ENCODE measurements around the gene MARCHF5.
"Not testable (repeated sequence)": the region's sequence is repeated elsewhere in the genome, so short reads cannot be mapped to it uniquely, and the experiment has no call there.

MARCHF5 gene

GRCh38 chr10:92304061-92304460, 13.1 kb downstream of the MARCHF5 start:
- in situ Hi-C loops (cut with MboI; ENCODE audit: low sequenced_read_pairs), result no loop called here

DNA sequence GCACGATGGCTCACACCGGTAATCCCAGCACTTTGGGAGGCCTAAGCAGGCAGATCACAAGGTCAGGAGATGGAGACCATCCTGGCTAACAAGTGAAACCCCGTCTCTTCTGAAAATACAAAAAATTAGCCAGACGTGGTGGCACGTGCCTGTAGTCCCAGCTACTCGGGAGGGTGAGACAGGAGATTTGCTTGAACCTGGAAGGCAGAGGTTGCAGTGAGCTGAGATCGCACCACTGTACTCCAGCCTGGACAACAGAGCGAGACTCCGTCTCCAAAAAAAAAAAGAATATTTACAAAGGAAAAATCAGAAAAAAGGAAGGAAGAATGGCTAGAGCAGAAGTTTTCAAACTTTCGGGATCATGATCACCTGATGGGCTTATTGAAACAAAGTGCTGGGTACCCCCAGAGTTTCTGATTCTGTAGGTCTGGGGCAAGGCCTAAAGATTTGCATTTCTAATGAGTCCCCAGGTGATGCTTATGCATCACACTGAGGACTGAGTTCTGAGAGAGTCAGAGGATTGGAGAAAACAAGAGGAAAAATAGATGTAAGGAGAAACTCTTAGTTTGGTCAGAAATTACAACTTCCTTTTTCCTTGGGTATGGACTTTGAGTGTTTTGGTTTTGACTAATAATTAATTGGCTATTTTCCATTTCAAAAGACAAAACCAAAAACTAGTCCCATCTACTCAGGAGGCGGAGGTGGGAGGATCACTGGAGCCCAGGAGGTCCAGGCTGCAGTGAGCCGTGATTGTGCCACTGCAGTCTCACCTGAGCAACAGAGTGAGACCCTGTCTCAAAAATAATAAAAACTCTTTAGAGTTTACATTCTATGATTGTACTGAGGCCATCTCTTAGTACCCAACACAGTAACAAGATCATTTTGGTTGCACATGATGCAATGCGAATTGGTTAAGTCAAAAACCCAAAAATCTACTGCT, 14.4 kb downstream of the MARCHF5 start:
- in situ Hi-C loops (cut with MboI; ENCODE audit: low sequenced_read_pairs), result no loop called here

GRCh38 chr10:92309272-92309671, 18.3 kb downstream of the MARCHF5 start:
- in situ Hi-C loops (cut with MboI; ENCODE audit: low sequenced_read_pairs), result no loop called here

DNA sequence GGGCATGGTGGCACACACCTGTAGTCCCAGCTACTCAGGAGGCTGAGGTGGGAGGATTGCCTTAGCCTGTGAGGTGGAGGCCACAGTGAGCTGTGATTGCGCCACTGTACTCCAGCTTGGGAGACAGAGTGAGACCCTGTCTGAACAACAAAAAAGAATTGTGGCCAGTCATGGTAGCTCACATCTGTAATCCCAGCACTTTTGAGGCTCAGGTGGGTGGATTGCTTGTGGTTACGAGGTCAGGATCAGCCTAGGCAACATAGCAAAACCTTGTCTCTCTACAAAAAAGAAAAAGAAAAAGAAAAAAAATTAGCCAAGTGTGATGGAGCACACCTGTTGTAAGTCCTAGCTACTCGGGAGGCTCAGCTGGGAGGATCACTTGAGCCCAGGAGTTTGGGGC, 22.8 kb downstream of the MARCHF5 start:
- in situ Hi-C loops (cut with MboI; ENCODE audit: low sequenced_read_pairs), result no loop called here

- in situ Hi-C loops (cut with MboI; ENCODE audit: low sequenced_read_pairs), result no loop called here
Measured at GRCh38 chr10:92316610-92317009, 25.6 kb downstream of the MARCHF5 start.

- in situ Hi-C loops (cut with MboI; ENCODE audit: low sequenced_read_pairs), result no loop called here
Measured at GRCh38 chr10:92323079-92323478, 32.1 kb downstream of the MARCHF5 start.

DNA sequence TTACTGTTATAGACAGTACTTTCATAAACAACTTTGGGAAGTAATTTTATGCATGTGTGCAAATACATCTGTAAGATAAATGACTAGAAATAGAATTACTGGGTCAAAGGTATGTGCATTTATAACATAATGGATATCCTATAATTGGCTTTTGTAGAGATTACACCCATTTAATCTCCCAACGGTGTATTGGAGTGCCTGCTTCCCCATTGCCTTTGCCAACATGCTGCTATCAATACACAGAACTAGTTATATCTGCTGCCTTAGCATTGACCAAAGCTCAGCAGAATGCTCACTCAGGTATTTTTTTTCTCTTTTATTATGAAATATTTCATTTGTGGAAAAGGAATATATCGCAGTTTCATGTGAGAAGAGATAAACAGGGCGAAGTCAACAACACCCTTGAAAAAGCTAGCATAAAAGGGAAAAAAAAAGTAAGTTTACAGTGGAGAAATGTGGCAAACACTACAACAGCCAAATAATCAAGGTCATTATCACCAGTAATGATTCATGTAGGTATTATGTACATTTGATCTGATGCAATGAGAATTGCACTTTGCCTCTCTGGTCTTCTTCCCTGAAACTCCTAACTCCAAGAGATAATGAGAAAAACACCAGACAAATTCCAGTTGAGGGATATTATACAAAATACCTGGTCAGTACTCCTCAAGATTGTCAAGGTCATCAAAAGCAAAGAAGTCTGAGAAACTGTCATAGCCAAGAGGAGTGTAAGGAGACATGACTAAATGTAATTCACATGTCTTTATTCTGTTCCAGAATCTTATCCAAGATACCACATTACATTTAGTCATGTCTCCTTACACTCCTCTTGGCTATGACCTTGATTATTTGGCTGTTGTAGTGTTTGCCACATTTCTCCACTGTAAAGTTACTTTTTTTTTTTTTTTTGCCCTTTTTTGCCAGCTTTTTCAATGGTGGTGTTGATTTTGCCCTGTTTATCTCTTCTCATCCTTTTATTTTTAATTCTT, 36.8 kb downstream of the MARCHF5 start:
- in situ Hi-C loops (cut with MboI; ENCODE audit: low sequenced_read_pairs), result no loop called here

- in situ Hi-C loops (cut with MboI; ENCODE audit: low sequenced_read_pairs), result no loop called here
Measured at GRCh38 chr10:92328993-92329392, 38.0 kb downstream of the MARCHF5 start.

DNA sequence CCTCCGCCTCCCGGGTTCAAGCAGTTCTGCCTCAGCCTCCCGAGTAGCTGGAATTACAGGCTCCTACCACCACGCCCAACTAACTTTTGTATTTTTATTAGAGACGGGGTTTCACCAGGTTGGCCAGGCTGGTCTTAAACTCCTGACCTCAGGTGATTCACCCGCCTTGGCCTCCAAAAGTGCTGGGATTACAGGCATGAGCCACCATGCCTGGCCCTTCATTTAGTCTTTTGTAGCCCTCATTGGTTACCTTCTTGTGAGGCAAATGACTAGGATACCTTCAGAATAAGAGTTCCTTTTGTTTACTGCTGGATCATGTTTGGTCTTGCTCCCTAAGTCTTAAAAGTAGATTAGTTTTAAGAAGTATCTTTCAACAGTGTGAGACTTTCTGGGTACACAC, 39.0 kb downstream of the MARCHF5 start:
- in situ Hi-C loops (cut with MboI; ENCODE audit: low sequenced_read_pairs), result not testable (repeated sequence)

DNA sequence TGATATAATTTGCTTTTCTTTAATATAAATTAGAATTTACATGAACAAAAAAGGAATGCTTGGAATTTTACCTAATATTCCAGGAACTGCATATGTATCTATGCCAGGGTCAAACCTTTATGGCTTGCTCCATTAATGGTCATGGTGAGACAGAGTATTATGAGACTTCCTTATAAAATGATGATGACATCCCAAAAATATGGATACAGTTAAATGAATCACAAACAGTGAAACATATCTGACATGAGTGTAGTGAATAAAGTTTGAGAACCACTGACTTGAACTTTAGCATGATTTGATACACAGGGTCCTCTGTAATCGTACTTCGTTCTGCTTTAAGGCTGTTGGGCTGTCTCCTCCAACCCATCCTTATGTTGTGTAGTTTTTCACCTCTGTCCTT, 51.8 kb downstream of the MARCHF5 start:
- in situ Hi-C loops (cut with MboI; ENCODE audit: low sequenced_read_pairs), result no loop called here

GRCh38 chr10:92345575-92345974, 54.6 kb downstream of the MARCHF5 start:
- in situ Hi-C loops (cut with MboI; ENCODE audit: low sequenced_read_pairs), result not testable (repeated sequence)

DNA sequence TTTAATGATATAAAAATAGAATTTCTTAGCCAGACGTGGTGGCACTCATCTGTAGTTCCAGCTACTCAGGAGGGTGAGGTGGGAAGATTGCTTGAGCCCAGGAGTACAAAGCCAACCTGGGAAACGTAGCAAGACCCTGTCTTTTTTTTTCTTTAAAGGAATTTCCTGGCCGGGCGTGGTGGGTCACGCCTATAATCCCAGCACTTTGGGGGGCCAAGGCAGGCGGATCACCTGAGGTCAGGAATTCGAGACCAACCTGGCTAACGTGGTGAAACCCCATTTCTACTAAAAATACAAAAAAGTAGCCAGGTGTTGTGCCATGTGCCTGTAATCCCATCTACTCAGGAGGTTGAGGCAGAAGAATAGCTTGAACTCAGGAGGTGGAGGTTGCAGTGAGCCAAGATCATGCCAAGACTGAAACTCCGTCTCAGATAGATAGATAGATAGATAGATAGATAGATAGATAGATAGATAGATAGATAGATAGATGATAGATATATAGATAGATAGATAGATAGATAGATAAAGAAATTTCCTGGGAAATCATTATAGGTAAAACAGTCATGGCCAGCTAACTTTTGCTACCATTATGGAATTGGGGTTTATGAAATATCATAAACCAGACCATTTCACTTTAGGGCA, 56.2 kb downstream of the MARCHF5 start:
- in situ Hi-C loops (cut with MboI; ENCODE audit: low sequenced_read_pairs), result not testable (repeated sequence)

DNA sequence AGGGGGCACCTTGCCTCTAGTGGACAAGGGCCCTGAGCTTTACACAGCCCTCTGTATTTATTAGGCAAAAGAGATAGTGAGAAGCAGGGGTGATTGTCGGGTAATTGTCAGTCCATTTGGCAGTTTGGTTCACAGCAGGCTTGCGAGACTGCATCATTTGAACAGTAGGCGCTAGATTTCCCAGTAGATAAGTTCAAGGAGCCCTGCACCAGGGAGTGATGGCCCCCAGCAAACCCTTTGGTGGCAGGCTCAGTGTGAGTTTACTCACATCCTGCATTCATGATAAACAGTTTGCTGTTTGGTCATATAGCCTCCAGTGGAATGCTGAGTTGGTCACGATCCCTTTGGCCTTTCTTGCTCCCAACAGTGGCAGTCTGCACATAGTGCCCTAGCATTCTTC, 59.4 kb downstream of the MARCHF5 start:
- in situ Hi-C loops (cut with MboI; ENCODE audit: low sequenced_read_pairs), result no loop called here

DNA sequence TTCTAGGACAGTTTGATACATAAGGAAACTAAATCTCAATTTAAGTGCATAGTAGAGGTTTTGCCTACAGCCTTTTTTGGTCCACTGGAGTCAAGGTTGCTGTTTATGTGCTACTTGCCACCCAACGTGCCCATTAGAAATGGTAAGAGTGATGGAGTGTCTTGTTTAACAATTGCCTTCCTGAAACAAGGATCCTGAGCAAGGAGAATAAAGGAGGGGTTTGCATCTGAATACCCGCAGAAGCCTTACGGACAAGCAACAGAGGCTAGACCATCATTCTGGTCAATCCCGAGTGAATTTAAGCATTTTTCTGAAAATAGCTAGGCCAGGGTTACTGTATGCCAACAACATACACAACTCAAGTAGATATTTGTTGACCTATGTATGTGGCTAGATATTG, 63.6 kb downstream of the MARCHF5 start:
- in situ Hi-C loops (cut with MboI; ENCODE audit: low sequenced_read_pairs), result no loop called here

DNA sequence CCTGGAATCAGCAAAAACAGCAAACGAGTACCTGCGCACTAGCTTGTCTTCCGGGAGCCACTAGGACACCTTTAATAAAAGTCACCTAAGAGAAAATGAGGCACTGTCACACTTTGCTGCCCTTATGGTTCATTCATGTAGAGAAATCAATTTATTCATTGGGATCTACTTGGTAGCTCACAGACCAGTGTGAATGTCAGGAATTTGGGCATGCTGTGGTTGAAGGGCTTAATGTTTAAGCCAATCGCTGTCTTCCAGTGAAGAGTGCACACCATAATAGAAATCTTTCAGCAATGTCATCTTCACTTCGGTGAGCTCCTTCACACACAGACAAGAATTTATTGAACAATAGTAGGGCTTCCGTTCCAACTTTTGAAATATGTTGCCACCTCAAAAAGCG, 65.1 kb downstream of the MARCHF5 start:
- in situ Hi-C loops (cut with MboI; ENCODE audit: low sequenced_read_pairs), result no loop called here

DNA sequence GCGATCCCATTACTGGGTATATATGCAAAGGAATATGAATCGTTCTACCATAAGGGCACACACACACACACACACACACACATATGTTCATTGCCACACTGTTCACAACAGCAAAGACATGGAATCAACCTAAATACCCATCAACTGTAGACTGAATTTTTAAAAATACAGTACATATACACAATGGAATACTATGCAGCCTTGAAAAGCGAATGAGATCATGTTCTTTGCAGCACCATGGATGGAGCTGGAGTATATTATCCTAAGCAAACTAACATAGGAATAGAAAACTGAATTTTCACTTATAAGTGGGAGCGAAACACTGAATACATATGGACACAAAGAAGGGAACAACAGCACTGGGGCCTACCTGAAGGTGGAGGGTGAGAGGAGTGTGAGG, 72.5 kb downstream of the MARCHF5 start:
- in situ Hi-C loops (cut with MboI; ENCODE audit: low sequenced_read_pairs), result no loop called here

DNA sequence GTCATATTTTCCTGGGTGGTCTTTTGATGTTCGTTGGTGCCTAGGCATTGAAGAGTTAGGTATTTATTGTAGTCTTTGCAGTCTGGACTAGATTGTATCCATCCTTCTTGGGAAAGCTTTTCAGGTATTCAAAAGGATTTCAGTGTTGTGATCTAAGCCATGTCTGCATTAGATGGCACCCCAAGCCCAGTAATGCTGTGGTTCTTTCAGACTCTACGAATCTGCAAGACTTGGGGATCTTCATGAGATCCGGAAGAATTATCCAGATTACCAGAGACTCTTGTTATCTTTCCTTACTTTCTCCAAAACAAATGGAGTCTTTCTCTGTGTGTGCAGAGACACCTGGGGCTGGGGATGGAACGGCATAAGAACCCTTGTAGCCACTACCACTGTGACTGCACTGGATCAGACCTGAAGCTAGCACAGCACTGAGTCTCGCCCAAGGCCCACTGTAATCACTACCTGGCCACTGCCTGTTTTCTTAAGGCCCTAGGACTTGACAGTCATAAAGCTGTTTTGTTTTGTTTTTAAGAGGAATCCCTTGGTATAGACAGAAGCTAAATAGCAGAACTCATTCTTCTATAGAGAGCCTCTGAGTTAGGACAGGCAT, 75.5 kb downstream of the MARCHF5 start:
- in situ Hi-C loops (cut with MboI; ENCODE audit: low sequenced_read_pairs), result no loop called here

- in situ Hi-C loops (cut with MboI; ENCODE audit: low sequenced_read_pairs), result no loop called here
Measured at GRCh38 chr10:92377962-92378361, 87.0 kb downstream of the MARCHF5 start.

DNA sequence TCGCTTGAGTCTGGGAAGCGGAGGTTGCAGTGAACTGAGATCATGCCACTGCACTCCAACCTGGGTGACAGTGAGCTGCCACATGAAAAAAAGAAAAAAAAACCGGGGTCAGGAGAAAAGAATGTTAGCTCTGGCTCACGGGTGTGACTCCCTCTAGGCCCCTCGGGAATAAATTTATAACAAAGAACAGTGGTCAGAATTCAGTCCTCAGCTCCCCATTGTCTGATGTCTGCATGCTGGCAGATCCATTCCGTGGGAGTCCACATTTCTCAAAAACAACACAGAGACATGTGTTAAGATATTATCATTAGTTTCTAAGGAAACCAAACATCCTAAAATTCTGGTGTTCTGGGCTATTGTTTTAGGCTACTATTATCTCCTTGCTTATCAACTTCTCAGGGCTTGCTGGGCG, 90.6 kb downstream of the MARCHF5 start:
- in situ Hi-C loops (cut with MboI; ENCODE audit: low sequenced_read_pairs), result no loop called here

DNA sequence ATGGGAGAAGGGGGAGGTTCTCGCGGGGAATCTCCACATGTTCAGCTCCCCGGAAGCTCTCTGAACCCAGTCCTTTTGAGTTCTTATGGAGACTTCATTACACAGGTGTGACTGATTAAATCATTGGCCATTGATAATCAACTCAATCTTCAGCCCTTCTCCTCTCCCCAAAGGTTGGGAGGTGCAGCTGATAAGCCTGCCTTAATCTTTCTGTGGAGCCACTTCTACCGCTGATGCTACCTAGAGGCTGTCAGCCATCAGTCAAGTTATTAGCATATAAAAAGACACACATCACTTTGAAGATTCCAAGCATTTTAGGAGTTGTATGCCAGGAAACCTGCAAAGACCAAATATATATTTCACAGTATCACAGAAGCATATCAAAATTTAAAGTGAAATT, 91.7 kb downstream of the MARCHF5 start:
- in situ Hi-C loops (cut with MboI; ENCODE audit: low sequenced_read_pairs), result no loop called here

- in situ Hi-C loops (cut with MboI; ENCODE audit: low sequenced_read_pairs), result no loop called here
Measured at GRCh38 chr10:92384741-92385140, 93.8 kb downstream of the MARCHF5 start.

Measured in HL-60/S4 treated with retinoic acid at 250 ng/mL for 4 days and 3 days (cell line).